ENCODE results near the gene NKAIN4. TPM values are rescaled to one million over a fixed set of nuclear protein-coding genes. Genes with fewer than 3 reads are reported as not detected.
A peak's percentile ranks its signal among the peaks of the same experiment; 100 is the strongest.

Gene NKAIN4
- total RNA-seq, 1 donor from 2014 or later = not detected

- no peak for ATAC-seq (ENCODE audit: low read depth)
- Mint-ChIP-seq H3K4me3 (peak overlapping the region; percentile 77), H3K27ac (peak overlapping the region; percentile 84), H3K27me3 (peaks cover 4% of the 10 kb centered on the region), H3K9me3 (no peaks in the 10 kb centered on the region), H3K36me3 (ENCODE audit: low read depth) (peaks cover 32% of the 10 kb centered on the region), H3K4me1 (peaks cover 37% of the 10 kb centered on the region)
- intact Hi-C loops (cut with micrococcal nuclease) = loop anchor here (1.0 kb wide), 2 partner anchors 38 to 55 kb away; partner anchors contain the start of gene ARFGAP1
- no peak for DNase-seq
- ChIA-PET POLR2A (interaction anchor here (1.1 kb wide), 1 partner anchor 56 kb away, joined by 4 read pairs; the partner anchor contains the start of gene ARFGAP1), CTCF (no interaction called here)
- no peak for TF ChIP-seq CTCF (IDR thresholded peaks at IDR 0.05)
These were observed 37.3 kb downstream of the NKAIN4 start for GRCh38 chr20:63216849-63217471.

- Mint-ChIP-seq H3K36me3 (ENCODE audit: low read depth) (peaks cover 38% of the 10 kb centered on the region), H3K4me3 (peak within 1 kb of the TSS; percentile 89), H3K27ac (peak within 1 kb of the TSS; percentile 84), H3K9me3 (no peaks in the 10 kb centered on the region), H3K4me1 (peaks cover 40% of the 10 kb centered on the region), H3K27me3 (peaks cover 4% of the 10 kb centered on the region)
- DNase-seq = peak; percentile 96
- POLR2A ChIA-PET = interaction anchor here (1.1 kb wide), 1 partner anchor 56 kb away, joined by 4 read pairs; the partner anchor contains the start of gene ARFGAP1
- TF ChIP-seq CTCF (IDR thresholded peaks at IDR 0.05) = no peak
- intact Hi-C loops (cut with micrococcal nuclease) = loop anchor here (1.0 kb wide), 2 partner anchors 37 to 56 kb away; partner anchors contain the start of gene ARFGAP1
- CTCF ChIA-PET = no interaction called here
- ATAC-seq (ENCODE audit: low read depth) = peak; percentile 87
These were observed 38.0 kb downstream of the NKAIN4 start, which contains the start of gene YTHDF1 for GRCh38 chr20:63216041-63216848. YTHDF1 (minus strand) TSS chr20:63216131; CDS start chr20:63215892, 239 bp downstream.

GRCh38 chr20:63215101-63216040 is 38.9 kb downstream of the NKAIN4 start:
- Mint-ChIP-seq H3K27ac (peak overlapping the region; percentile 75), H3K36me3 (ENCODE audit: low read depth) (peaks cover 42% of the 10 kb centered on the region), H3K4me3 (peak overlapping the region; percentile 89), H3K4me1 (peaks cover 42% of the 10 kb centered on the region), H3K9me3 (no peaks in the 10 kb centered on the region), H3K27me3 (peaks cover 4% of the 10 kb centered on the region)
- DNase-seq = no peak
- intact Hi-C loops (cut with micrococcal nuclease) = loop anchor here (1.0 kb wide), 2 partner anchors 36 to 57 kb away; partner anchors contain the start of gene ARFGAP1
- TF ChIP-seq CTCF (IDR thresholded peaks at IDR 0.05) = no peak
- CTCF ChIA-PET = no interaction called here
- POLR2A ChIA-PET = interaction anchor here (1.0 kb wide), 1 partner anchor 9 kb away, joined by 3 read pairs; no protein-coding TSS in a partner anchor
- no peak for ATAC-seq (ENCODE audit: low read depth)

GRCh38 chr20:63214514-63214913 is 39.7 kb downstream of the NKAIN4 start:
- no peaks in the 10 kb centered on the region for H3K9me3 Mint-ChIP-seq
- no peak for ATAC-seq (ENCODE audit: low read depth)
- peaks cover 48% of the 10 kb centered on the region for H3K36me3 Mint-ChIP-seq (ENCODE audit: low read depth)
- peak overlapping the region; percentile 18 for H3K27ac Mint-ChIP-seq
- intact Hi-C loops (cut with micrococcal nuclease) = no loop called here
- CTCF ChIA-PET = interaction anchor here (1.4 kb wide), 1 partner anchor 10 kb away, joined by 10 read pairs; no protein-coding TSS in a partner anchor
- H3K4me1 Mint-ChIP-seq = peaks cover 45% of the 10 kb centered on the region
- DNase-seq = no peak
- H3K4me3 Mint-ChIP-seq = peak overlapping the region; percentile 89
- no peak for TF ChIP-seq CTCF (IDR thresholded peaks at IDR 0.05)
- POLR2A ChIA-PET = interaction anchor here (1.0 kb wide), 1 partner anchor 10 kb away, joined by 3 read pairs; no protein-coding TSS in a partner anchor
- no peaks in the 10 kb centered on the region for H3K27me3 Mint-ChIP-seq

Data from activated B cell treated with CpG ODN at 0.5 μM for 24 hours (primary cell).